Stimulated activated CD4-positive, alpha-beta T cell treated with anti-CD3 and anti-CD28 coated beads, Interleukin-1b, Interleukin-23, amount 100 ng/mL, for 48 hours (primary cell): ENCODE measurements around the gene TCTA.

Experiments
- DNase-seq: peaks from one replicate; pipeline ENCODE4 v3.0.0-alpha.2; 2020

Gene TCTA

DNA sequence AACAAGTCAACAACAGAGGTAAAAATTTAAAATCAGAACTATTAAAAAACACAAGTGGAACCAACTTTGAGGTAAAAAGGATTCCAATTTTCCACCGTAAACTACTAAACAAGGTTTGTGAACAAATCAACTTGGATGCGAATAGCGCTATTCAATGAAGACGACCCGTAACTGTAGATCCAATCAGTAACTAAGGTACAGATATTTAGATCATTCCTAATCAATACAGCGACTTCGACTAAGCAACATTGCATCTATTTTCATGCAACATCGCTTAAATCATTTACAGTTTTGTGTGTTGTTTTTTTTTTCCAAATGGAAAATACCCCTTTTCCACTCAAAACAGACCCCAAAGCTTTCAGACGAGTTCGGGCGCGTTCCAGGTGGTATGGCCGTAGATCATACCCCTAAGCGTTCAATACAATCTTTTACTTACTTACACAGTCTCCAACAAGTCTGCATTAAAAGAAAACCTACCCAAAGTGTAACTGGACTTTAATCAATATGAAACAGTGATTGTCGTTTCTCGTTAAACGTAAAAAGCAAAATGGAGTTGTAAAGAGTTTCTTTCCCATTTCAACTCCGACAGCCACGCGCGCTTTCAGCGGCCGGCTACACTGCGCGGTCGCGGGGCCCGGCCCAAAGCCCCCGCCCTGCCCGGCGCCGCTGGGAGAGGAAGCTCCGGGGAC, 1.2 kb upstream of the TCTA start:
- DNase-seq, result no peak

DNA sequence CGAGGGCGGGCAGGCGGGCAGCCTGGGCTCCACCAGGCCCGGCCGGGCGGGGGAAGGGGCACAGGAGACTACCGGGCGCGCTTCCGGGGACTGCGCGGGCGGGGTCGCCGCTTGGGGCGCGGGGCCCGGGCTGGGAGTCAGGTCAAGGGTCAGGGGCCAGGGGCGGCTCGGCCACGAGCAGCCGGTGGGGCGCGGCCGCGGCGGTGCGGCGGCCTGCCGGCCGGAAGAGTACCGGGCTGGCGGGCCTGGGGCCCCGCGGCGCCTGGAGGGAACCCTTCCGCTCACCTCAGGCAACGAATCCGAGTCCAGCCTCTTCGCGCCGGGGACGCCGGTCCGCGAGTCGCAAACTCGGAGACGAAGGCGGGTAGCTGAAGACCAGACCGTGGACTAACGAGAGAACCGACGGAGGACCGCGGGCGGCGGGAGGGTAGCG, 672 bp upstream of the TCTA start:
- peak; percentile 54 for DNase-seq

DNA sequence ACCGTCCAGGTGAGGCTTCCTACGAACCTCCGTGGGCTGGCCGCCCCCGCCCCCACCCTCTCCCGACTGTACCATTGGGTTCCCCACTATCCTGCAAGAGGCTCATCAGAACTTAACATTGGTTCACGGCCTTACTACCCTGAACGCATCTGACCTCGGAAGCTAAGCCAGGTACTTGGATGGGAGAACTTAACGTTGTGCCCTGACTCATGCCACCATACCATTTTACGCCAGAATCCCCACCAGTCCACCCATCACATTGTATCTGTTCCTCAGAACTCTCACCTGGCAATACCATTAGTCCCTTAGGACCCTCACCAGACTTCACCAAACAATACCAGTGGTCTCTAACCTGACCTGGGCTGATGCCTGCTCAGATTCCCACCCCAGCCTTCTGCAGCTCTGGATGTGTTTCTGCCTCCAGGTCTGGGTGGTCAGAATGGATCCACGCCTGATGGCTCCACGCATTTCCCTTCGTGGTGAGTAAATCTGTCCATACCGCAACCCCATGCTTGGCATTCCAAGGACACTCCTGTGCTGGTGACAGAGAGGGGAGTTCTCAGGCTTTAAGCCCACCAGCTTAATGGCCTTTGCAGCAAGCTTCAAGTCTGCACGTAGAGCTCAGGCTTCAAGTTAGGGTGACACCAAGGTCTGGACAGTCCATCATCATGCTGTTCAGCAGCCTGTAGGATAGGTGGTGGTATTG, 562 bp downstream of the TCTA start:
- DNase-seq, result no peak

DNA sequence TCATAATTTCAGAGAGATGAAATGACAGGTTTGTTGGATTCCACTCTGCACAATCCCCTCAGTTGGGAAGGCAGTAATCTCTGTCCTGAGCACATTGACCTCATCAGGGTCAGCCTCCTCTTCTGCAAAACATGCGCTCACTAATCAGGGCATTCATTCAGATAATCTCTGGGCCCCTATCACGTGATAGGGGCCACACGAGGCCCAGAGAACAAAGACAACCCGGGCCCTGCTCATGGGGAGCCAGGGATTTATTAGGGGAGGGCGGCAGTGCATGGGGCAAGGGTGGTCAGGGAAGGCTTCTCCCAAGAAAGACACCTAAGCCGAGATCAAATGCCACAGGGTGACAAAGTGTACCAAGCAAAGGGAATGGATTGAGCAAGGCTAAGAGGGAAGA, 1.1 kb downstream of the TCTA start:
- no peak for DNase-seq

DNA sequence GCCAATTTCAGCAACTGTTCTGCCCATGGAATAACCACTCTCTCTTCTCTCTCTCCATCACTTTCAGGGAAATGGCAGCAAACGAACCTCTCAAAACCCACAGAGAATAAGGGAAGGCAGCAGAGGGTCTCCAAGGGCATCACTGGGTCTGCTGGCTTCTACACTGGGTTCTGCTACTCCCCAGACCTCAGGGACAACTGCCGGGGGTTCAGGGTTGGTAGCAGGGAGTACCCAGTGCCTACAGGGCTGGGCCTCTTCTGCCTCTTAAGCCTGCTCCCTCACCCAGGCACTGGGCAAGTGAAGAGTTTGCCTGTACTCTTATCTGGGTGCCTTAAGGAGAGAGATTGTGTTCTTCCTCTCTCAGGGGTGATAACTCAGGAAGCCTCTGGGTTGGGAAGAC, 2.5 kb downstream of the TCTA start:
- DNase-seq, result no peak

DNA sequence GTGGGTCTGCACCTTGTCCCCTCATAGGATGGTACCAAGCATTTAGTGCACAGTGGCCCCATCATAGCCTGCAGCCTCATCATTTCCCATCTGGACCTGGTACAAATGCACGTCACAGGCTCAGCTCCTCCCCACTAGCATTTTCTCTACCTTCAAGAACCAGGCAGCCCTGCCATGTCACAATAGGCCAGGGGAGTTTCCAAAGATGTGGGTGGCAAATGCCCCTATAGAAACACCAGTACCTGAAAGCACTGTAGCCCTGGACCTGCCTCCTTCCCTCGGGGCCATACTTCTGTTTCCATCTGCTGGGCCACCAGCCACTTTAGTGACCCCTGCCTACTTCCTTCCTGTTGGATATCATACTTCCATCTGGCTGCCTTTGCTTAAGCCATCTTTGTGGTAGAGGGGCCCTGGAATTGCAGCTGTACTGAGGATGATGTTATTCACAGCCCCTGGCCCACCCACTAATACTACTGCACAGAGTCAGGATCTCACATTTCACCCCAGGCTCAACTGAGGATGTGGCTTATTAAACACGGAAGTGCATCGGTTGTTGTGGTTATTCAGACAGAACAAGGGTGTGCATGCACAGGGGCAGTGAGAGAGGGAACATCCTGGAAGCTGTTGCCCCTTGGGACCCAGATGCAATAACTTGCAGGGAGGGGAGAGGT, 3.8 kb downstream of the TCTA start:
- DNase-seq, result peak; percentile 73

DNA sequence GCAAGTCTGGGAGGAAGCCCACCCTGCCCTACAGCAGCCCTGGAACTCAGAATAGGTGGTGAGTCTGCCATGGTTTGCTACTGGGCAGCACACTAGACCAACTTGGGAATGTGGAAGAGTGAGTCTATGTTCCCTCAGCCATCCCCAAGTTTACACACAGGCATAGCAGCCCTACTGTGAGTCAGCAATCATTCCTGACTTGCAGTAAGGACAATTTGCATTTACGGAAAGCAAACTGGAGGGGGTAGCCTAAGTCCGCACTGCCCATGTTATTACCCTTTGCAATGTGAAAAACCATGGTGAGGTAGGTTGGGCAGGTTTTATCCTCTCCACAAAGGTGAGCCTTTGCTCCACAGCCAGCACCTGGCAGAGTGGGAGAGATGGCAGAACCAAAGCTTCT, 4.6 kb downstream of the TCTA start:
- DNase-seq, result no peak

DNA sequence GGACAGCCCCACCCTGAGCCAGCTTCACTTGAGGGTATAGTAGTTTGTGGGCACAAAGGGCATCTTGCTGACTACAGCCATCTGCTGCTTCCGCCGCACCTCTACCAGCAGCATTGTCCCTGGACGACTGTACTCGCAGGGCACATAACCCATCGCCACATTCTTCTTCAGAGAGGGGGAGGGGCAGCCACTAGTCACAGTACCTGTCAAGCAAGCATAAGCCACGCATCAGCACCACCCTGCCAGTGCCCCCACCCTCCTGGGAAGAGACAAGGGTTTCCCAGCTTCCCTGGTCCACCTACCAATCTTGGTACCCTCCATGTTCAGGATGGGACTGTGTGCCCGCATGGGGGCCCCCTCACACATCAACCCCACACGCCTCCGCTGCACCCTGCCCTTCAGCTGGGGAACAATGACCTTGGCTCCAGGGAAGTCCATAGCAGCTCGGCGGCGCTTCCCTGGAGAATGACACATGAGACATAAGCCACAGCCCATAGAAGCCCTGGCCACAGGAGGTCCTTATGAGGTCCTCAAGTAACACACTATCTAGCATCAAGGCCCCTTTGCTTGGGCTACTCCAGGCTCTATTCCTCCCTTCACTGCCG, 5.4 kb downstream of the TCTA start:
- DNase-seq, result no peak

DNA sequence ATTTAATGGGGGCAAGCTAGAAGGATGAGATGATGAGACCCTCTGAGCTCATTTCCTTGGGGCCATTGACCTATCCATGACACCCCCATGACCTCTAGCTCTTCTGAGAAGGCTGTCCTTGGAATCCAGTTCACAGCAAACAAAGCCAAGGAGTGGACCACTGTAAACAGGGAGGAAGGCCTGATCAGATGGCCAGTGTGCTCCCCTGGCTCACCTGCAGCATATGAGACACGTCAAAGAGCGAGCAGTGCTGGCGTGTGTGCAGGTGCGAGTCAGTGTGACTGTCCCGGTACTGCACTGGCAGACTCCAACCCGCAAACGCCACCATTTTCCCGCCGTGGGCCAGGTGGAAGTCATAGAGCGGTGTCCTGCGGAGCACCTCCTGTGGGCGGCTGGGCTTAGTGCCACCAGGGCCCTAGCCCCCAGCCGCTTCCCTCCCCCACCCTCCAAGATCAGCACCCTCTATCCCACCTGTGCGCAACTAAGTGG, 9.7 kb downstream of the TCTA start:
- DNase-seq, result peak; percentile 19

DNA sequence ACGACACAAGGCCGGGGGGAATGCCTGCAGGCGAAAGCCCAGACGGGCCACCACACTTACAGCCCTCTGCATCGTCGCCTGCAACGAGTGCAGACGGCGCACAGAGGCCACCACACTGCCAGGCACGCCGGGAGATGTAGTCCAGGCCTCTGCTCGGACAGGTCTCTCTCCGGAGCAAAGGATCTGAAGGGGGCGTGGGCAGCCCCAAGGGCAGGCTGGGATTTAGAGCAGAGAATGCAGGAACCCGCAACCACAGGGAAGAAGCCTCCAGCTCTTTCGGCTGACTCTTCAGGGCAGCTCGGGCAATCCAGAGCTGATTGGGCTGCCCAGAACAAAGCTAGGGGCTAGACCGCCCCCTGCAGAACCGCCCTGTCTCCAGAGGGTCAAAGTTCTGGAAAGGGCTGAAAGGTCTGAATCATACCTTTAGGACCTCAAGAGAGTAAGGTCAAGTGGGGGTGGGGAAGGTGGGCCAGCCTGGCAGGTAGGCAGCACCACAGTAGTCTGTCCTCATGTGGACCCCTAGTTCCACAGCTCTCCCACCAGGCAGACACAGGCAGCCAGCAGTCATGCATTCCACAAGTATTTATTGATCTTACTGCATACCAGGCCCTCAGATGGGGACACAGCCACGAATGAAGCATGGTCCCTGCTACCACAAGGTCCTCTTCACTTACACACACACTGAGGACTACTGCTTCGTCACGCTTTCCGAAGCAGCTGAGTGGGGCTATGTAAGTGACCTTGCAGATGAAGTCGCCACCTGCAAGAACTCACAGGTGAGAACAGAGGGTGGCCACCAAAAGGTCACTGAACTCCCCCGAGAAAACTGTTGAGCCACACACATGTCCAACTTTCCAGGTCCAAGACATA, 10.4 kb downstream of the TCTA start, which contains the start of gene AMT:
TSS of gene AMT (minus strand) at position 95 of the 870 bp plus-strand sequence. CDS start at position 72, 23 bp downstream.
- DNase-seq, result no peak

DNA sequence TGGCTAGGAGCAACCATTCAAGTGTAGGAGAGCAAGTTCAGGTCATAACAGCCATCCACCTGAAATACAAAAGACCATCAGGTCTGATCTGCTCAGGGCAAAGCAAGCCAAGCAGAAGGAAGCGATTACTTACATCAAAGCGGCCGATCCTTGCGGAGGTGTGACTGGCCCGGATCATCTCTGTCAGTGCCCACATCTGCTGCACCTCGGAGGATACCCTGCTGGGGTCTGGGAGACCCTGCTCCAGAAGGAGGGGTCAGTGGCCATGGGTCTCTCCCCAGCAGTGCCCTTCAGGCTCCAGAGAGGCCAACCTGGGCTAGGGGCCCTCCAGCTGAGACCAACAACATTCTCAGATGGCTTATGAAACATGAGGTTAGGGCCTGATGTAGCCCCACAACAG, 12.6 kb downstream of the TCTA start:
- DNase-seq, result no peak

DNA sequence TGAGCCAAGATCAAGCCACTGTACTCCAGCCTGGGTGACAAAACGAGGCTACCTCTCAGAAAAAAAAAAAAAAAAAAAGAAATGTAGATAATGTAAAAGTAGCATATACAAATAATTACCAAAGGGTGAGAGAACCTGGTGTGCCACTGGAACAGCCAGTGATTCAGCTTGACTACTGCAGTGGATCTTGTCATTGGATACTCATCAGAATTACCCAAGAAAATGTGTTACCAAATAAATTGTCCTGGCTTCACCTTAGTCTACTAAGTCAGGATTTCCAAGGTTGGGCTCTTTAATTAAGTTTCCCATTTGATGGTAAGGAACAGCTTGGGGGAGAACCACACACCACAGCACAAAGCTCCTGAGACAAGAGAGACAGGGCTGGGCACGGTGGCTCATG, 15.4 kb downstream of the TCTA start:
- DNase-seq, result no peak

DNA sequence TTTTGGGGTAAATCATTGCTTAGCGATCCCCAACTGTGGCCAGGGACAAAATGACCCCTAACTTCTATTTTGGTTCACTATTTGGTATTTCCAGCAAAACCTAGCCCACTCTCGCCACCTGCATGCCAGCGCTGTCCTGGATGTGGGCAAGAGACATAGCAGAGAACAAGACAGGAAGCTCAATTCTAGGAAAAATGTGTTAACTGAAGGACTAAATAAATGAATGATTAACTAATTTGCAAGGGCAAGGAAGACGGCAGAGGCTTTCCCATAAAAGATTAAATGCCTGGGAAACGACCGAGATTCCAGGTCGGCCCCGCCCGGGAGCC, 16.5 kb downstream of the TCTA start:
- no peak for DNase-seq

DNA sequence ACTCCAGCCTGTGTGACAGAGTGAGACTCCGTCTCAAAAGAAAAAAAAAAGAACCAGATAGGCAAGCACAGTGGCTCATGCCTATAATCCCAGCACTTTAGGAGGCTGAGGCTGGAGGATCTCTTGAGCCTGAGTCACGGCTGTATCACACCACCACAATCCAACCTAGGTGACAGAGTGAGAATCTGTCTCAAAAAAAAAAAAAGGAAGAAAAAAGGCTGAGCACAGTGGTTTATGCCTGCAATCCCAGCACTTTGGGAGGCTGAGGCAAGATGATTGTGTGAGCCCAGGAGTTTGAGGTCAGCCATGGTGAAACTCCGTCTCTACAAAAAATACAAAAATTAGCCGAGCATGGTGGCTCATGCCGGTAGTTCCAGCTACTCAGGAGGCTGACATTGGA, 22.5 kb downstream of the TCTA start:
- no peak for DNase-seq

DNA sequence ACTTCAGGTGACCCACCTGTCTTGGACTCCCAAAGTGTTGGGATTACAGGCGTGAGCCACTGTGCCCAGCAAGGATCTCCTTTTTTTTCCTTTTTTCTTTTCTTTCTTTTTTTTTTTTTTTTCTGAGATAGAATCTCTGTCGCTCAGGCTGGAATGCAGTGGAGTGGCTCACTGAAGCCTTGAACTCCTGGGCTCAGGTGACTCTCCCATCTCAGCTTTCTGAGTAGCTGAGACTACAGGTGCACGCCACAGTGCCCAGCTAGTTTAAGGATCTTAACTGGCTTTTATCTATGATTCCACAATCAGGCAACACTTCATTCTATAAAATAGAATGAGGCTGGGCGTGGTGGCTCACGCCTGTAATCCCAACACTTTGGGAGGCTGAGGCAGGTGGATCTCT, 33.2 kb downstream of the TCTA start:
- DNase-seq, result no peak

DNA sequence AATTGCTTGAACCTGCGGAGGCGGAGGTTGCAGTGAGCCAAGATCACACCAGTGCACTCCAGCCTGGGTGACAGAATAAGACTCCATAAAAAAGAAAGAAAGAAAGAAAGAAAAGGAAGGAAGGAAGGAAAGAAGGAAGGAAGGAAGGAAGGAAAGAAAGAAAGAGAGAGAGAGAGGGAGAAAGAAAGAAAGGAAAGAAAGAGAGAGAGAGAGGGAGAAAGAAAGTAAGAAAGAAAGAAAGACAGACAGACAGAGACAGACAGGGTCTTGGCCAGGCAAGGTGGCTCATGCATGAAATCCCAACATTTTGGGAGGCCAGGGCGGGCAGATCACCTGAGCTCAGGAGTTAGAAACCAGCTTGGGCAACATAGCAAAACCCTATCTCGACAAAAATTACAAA, 41.4 kb downstream of the TCTA start:
- DNase-seq, result no peak

DNA sequence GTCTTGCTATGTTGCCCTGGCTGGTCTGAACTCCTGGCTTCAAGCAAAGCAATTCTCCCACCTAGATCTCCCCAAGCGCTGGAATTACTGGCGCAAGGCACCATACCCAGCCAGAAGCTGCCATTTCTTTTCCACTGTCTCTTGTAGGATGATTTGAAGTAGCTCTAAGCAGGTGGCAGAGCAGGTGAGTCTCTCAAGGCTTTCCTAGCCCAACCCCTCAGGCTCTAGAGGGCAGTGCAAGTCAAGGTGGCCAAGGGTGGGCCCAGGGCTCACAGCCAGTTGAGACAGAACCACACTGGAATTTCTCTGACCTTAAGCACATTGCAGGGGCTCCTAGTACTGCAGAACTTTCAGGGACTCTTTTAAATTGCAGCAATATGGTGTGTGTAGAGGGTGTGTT, 42.2 kb downstream of the TCTA start:
- no peak for DNase-seq

DNA sequence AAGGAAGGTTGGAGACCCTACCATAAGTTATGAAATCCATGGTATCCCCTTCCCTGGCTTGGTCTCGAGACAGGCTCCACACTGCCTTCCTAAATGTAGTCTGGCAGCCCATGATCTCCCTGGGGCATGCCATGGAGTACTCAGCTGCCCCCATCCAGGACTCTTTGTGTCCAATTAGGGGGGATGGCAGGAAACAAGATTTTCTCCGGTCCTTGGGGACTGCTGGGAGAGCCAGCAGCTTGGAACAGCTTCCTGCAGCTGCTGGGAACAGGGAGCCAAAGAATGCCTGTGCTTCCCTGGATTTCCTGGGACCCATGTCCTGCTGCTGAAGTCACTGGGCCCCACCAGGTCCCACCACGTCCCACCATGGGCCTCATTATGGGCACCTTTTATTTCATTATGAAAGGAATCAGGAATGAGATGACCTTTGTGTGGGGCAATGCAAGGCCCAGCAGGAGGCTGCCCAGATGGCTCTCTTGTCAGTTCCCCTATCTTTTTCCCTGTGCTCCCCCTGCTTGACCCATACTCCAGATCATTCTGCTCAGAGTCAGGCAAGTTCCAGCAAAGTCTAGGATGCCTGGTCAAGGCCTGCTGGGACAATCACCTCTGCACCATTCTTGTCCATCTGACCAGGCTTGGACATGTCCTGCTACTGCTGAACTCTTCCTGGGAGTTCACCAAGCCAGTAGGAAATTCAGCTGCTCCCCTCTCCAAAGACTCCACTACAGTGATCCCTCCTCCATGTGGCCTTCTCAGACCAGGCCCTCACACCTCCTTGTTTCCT, 42.9 kb downstream of the TCTA start:
- DNase-seq, result no peak

DNA sequence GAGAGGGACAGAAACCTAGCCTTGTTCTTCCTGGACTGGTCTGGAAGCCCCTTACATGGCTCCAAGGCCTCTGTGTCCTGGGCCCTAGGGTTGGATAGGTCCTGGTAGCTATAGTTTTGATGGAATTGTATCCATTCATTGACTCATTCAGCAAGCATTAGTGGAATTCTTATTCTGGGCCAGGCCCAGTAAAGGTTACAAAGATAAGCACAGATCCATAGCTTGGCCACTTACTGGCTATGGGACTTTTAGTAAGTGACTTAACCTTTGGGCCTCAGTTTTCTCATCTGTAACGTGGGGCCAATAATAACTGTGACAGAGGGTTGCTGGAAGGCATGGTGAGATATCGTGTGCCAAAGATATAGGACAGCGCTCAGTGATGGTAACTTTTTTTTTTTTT, 44.2 kb downstream of the TCTA start:
- DNase-seq, result no peak

DNA sequence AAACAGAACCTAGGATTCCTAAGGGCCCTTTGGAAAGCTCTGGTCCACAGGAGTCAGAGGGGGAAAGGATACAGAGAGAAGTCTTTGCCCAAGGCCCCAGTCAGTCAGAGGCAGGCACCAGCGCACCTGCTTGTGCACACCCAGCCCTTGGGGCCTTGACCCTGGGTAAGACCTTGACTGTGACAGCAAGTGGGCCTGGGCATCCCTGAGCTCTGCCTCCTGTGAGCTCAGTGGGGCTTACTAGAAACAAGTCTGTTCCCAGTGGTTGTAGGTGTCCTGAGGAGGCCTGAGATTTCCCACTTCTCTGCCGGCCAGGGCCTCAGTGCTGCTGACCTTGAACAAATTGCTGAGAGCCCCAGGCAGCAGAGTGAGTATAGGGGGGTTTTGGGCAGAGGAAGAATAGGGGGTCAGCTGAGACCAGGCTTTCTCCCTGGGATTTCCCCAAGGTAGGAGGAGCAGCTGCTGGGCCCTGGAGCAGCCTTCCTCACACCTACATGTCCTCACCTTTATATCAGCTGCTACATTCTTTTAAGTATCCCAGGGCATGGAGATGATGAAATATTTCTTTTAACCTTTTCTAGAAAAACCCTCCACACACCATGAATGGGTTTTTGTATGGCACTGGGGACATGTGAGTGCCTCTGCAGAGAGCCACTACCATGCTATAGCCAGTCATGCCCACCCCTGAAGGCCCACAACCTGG, 48.1 kb downstream of the TCTA start:
- no peak for DNase-seq

DNA sequence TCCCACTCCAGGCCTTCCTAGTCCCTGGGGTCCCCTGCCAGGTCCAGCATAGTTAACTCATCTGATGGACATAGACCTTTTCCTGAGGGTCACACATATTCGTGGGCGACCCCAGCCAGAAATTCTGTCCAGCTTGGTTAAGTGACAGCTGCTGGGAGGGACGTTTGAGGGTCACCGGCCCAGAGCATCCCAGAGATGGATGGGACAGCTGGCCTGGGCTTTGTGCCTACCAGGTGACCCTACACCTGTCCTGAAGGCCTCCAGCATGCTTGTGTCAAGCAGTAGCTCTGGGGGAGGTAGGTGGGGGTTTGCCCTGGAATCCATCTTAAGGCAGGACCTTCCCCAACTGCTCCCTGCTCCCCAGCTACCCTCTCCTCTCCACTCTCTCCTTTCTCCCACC, 48.7 kb downstream of the TCTA start:
- no peak for DNase-seq
